Right forelimb (tissue), 1 donor: ENCODE results near the gene RHOT1.
"Not testable (repeated sequence)": the region's sequence is repeated elsewhere in the genome, so short reads cannot be mapped to it uniquely, and the experiment has no call there.

Experiments
- DNase-seq: peaks from one replicate; pipeline ENCODE4 v3.0.0-alpha.2; 2018

Gene RHOT1

GRCh38 chr17:32240750-32241149, 98.4 kb downstream of the RHOT1 start:
- DNase-seq: peak; percentile 59

DNA sequence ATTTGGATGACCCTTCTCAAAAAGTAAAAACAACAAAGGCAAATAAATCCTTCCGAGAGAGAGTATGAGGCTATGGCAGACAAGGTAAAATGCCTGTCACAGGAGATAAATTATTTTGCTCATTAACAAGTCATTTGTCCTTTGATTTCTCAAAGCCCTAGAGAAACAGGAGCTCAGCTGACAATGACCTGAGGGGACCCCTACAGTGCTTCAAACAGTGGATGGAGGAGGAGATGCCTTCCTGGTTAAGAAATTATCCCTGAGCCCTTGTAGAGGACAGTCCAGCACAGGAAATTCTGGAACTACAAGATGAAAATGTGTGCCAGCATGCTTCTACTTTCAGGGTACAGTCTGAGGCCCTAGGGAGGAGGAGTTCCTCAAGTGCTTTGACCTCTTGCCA, 99.3 kb downstream of the RHOT1 start:
- no peak for DNase-seq

GRCh38 chr17:32249475-32249874, 107.2 kb downstream of the RHOT1 start:
- no peak for DNase-seq

DNA sequence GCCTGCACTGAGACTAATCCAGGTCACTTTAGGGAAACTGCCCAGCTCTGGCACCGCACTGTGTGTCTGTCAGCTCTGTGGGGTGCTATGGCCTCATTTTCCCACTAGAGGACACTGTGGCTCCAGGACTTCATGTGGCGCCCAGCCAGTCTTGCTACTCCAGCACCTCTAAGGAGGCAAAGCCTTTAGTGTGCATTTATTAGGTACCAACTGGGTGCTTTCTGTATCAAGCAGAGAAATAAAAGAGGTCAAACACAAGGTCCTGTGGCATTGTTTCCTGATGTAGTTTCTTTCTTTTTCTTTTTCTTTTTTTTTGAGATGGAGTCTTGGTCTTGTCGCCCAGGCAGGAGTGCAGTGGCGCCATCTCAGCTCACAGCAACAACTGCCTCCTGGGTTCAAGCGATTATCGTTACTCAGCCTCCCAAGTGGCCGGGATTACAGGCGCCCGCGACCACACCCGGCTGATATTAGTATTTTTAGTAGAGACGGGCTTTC, 110.9 kb downstream of the RHOT1 start:
- peak; percentile 78 for DNase-seq

GRCh38 chr17:32256012-32256700, 113.9 kb downstream of the RHOT1 start:
- no peak for DNase-seq

DNA sequence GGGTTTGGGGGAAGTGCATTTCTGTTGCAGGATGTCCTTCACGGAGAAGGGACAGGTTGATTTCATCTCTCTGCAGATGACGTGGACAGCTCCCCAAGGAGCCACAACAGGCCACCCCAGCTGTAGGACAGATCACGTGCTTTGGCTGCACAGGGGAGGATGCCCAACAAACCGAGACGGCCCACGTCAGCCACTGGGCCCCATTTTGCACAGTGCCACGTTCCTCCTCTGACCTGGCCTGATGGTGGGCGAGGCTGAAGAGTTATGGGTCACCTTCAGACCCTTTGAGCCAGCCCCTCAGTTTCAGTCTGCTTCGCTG, 114.4 kb downstream of the RHOT1 start:
- DNase-seq: no peak

DNA sequence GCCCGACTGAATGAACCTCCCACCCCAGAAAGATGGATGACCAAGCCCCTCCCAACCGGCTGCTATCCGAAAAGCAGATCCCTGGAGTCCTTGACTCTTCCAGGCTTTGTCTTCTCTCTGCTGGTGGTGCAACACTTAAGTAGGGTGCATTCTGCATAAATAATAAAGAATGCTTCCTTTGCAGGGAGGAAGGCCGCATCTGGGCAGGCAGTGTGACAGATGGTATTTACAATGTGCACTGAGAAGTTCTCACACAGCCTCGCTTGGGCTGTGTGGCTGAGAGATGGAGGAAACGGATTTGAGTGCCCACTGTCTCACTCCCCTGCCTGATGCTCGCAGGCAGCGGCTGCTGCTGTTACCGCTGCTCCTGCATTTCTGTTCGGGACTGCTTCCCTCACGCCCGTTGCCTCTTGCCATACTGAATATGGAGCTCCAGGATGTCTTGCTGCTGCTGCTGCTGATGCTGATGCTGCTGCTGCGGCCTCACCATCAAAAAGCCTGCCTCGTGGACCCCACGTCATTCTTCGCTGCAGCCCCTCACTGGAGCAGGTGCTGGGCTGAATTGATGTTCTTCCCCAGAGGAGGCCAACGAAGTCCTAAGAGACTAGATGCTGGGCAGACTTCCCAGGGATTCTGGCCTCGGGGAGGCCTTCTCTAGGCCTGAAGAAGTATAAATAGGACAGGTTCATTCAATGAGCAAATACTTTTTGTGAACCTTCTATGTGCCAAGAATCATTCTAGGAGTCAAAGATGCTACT, 116.3 kb downstream of the RHOT1 start:
- no peak for DNase-seq

- no peak for DNase-seq
These were observed 117.3 kb downstream of the RHOT1 start for GRCh38 chr17:32259586-32259985.

GRCh38 chr17:32261417-32261736, 119.1 kb downstream of the RHOT1 start:
- no peak for DNase-seq

DNA sequence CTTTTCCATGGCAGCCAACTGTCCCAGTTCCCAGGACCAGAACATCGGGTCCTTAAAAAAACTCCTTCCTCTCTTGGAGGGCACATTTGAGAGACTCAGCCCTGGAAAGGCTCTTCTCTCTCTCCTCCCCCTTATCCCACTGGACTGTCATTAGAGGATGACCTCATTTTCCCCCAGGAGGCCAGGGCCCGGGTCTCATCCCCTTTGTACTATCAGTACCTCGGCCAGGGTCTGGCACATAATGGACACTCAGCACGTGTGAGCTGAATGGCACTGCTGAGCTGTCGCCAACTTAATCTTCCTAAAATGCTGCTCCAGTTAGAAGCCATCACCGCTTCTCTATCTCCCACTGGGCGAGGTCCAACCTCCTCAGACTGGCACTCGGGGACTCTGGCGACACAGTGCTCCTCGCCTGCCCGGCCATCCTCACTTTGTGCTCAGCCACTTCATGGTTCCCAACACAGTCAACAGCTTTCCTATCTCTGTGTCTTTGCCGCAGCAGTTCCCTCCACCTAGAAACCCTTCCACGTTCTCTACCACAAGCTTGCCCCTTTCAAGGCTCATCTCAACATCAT, 119.7 kb downstream of the RHOT1 start:
- no peak for DNase-seq

DNA sequence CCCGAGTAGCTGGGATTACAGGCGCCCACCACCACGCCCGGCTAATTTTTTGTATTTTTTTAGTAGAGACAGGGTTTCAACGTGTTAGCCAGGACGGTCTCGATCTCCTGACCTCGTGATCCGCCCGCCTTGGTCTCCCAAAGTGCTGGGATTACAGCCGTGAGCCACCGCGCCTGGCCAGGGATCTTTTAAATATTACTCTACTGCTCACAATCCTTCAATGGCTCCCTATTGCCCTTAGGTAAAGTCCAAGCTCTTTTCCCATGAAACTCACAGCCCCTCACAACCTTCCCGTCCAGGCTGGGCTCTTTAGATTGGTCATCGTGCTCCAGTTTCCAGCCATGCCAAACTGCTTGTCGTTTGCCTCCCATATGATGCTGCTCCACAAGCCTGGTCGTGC, 121.2 kb downstream of the RHOT1 start:
- not testable (repeated sequence) for DNase-seq

DNA sequence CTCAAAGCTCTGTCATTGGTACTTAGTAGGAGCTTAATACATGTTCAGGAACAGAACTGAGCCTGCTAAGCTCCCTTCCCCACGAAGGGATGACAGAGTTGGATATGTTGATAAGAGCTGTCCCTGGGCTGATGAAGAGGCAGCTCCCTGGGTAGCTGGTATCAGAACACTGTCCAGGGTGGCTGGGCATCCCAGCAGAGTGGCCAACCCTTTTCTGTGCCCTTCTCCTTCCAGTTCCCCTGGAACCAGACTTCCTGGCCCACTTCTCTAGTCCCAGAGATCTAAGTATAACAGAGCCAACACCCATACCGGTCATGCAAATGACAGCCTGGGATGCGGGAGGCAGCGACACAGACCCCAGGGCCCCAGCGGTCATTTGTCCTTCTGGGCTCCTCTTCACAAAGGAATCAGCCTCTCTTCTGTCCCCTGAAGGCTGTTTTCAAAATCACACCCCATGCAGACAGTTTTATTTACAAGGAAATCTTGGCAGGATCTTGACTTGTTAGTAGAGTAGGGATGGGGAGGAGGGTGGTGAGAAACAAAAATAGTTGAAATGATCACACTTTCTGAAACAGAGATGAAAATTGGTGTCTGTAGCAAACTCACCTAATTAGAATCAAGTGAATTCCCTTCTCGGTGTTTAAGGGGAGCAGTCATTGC, 122.0 kb downstream of the RHOT1 start:
- DNase-seq: no peak

GRCh38 chr17:32264823-32265191, 122.5 kb downstream of the RHOT1 start:
- DNase-seq: no peak

DNA sequence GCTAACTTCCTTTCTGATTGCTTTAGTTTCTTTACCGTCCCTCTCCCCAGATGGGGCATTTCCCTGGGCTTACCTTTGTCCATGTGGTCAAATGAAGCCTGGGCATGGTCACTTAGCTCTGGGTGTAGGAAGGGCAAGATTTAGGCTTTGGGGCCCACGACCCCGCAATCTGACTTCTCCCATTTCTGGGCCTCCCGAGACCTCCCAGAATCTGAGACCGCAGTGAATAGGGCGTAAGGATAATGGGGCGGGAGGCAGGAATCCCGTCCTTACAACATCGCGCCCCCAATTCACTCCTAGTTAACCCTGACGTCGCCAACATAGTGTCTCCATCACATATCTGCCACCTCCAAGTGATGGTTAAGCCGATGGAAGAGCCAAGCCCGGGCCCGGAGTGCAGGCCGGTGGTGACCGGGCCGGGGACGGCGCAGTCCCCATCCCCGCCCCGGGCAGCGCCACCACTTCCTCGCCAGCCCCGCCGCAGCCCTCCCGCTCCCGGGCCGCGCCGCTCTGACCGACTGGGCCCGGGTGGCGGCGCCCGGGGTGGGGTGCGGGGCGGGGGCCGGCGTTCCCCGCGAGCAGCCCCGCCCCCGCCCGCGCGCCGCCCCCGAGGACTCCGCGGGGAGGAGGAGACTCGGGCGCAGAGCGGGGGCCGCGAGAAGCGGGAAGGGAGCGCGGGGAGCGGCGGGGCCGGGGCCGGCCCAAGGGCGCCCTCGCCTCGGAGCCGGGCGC, 123.1 kb downstream of the RHOT1 start, which contains the start of gene RHBDL3:
RHBDL3 (plus strand) TSS at position 641 of the 732 bp plus-strand sequence. CDS start 358 bp downstream, outside the sequence.
- no peak for DNase-seq

GRCh38 chr17:32266051-32266388, 123.7 kb downstream of the RHOT1 start:
- DNase-seq: no peak

- peak; percentile 50 for DNase-seq
These were observed 124.3 kb downstream of the RHOT1 start for GRCh38 chr17:32266389-32267301.

DNA sequence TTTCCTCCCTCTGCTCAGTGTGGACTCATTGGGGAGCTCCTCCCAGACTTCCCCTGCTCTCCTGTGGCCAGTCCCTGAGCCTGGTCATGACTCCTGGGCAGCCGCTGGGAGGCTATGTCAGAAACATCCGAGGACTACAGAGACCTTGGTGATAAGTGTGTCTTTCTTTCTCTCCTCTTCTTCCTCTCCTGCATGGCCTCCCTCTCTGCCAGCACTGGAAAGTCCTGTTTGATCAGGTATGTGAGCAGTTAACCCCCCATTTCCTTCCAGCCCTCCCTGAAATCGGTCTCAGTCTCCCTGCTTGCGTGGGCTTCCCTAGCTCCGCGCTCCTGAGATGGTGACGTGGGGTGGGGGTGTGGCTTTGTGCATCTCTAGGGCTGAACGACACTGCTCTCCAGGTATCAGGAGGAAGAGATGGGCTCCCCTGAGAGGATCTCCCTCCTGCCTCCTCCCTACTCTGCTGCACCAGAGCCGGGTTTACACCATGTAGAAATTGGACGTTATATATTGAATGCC, 125.4 kb downstream of the RHOT1 start:
- DNase-seq: no peak

DNA sequence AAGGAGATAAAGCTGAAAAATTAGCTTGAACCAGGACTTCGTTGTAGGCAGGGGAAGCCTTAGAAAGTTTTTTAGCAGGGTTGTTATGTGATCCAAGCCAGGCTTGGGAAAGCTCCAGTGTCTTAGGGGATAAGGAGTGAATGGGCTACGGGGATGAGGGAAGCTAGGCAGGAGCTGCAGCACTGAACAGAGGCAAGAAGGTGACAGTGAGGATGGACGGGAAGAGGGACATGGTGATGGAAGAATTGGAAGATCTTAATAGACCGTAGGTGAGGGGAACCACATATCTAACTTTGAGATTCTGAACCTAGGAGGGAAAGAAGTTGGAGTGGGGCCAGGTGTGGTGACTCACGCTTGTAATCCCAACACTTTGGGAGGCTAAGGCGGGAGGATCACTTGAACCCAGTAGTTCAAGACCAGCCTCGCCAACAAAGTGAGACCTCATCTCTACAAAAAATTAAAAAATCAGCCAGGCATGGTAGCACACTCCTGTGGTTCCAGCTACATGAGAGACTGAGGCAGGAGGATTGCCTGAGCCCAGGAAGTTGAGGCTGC, 126.5 kb downstream of the RHOT1 start:
- no peak for DNase-seq

DNA sequence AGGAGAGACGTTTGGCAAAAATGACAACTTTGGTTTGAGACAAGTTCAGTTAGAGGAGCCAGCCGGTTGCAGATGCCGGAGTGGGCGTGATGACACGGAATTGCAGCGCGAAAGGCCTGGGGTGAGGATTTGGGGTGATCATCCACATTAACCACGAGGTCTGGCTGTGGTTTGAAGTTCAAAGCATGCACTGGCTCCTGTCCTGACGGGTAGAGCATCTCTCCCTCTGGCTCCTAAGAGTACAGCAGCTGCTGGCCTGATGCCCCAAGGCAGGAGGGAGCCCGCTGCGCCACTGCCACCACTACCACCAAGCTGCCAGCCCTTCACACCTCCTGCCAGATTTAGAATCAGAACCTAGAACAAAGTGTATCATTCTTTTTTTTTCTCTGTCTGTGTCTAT, 127.1 kb downstream of the RHOT1 start:
- DNase-seq: no peak

DNA sequence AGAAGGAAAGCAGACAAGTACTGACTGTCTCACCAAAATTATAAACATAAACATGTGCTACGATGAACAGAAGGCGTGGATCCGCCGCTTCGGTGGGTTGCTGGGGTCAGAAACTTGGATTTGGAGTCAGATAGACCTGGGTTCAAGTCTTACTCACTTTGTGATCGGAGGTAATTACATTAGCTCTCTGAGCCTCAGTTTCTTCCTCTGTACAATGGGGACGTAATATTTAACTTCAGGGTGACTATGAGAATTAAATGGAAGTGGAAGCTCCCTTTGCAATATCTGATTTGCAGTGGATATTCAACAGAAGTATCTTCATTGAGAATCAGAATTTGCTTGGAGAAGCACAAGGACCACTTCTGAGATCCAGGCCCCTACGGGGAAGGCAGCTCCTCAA, 129.5 kb downstream of the RHOT1 start:
- no peak for DNase-seq

- DNase-seq: no peak
These were observed 131.8 kb downstream of the RHOT1 start for GRCh38 chr17:32274101-32274500.
